Measurements from ENCODE around the gene MYRIP.

The MYRIP gene

GRCh38 chr3:40258555-40258954 is 449.1 kb downstream of the MYRIP start:
- ATAC-seq, result no peak
- TF ChIP-seq SNAI2 (CRISPR knock-in tag; IDR thresholded peaks at IDR 0.05) (no peak), ZNF8 (CRISPR knock-in tag; IDR thresholded peaks at IDR 0.05) (no peak), TOX (CRISPR knock-in tag; IDR thresholded peaks at IDR 0.05; ENCODE audit: borderline replicate concordance) (no peak), TCF4 (CRISPR knock-in tag; IDR thresholded peaks at IDR 0.05; ENCODE audit: borderline replicate concordance) (no peak), CREB5 (CRISPR knock-in tag; IDR thresholded peaks at IDR 0.05; ENCODE audit: low read depth) (no peak), ZNF565 (CRISPR knock-in tag; conservative IDR thresholded peaks at IDR 0.05; ENCODE audit: low read depth) (no peak), ZNF70 (CRISPR knock-in tag; IDR thresholded peaks at IDR 0.05) (no peak), ISL1 (CRISPR knock-in tag; IDR thresholded peaks at IDR 0.05) (no peak), ARNTL (CRISPR knock-in tag; IDR thresholded peaks at IDR 0.05; ENCODE audit: borderline replicate concordance, low read depth) (no peak), POU6F1 (CRISPR knock-in tag; IDR thresholded peaks at IDR 0.05; ENCODE audit: borderline replicate concordance, low read depth) (no peak), ZFP3 (CRISPR knock-in tag; IDR thresholded peaks at IDR 0.05) (no peak), BACH2 (CRISPR knock-in tag; IDR thresholded peaks at IDR 0.05; ENCODE audit: borderline replicate concordance) (no peak), PPARA (CRISPR knock-in tag; IDR thresholded peaks at IDR 0.05; ENCODE audit: borderline replicate concordance) (no peak), GLIS3 (CRISPR knock-in tag; IDR thresholded peaks at IDR 0.05) (no peak), OSR1 (CRISPR knock-in tag; IDR thresholded peaks at IDR 0.05) (no peak), RARB (CRISPR knock-in tag; IDR thresholded peaks at IDR 0.05) (no peak), TSHZ2 (CRISPR knock-in tag; IDR thresholded peaks at IDR 0.05) (no peak)
- TF ChIP-seq, protein P1, sequence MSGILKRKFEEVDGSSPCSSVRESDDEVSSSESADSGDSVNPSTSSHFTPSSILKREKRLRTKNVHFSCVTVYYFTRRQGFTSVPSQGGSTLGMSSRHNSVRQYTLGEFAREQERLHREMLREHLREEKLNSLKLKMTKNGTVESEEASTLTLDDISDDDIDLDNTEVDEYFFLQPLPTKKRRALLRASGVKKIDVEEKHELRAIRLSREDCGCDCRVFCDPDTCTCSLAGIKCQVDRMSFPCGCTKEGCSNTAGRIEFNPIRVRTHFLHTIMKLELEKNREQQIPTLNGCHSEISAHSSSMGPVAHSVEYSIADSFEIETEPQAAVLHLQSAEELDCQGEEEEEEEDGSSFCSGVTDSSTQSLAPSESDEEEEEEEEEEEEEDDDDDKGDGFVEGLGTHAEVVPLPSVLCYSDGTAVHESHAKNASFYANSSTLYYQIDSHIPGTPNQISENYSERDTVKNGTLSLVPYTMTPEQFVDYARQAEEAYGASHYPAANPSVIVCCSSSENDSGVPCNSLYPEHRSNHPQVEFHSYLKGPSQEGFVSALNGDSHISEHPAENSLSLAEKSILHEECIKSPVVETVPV (CRISPR knock-in tag; IDR thresholded peaks at IDR 0.05), result no peak

DNA sequence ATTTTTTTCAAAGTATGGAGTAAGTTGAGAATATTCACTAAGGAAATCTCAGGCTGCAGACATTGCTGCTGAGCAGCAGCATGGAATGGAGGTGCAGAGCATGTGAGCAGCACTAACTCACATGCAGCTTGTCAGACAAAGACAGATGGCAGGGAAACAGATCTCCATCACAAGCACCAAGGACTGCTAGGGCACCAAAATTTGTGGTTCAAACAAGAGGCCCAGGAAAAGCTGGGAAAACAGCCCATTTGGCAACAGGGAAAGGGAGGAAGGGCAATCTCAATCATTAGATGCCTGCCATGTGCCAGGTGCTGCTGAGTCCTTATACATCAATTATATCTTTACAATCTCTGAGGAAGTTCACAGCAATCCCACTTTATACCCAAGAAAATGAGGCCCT is 452.9 kb downstream of the MYRIP start:
- TF ChIP-seq POU6F1 (CRISPR knock-in tag; IDR thresholded peaks at IDR 0.05; ENCODE audit: borderline replicate concordance, low read depth) (no peak), TOX (CRISPR knock-in tag; IDR thresholded peaks at IDR 0.05; ENCODE audit: borderline replicate concordance) (no peak), PPARA (CRISPR knock-in tag; IDR thresholded peaks at IDR 0.05; ENCODE audit: borderline replicate concordance) (no peak), CSDC2 (CRISPR knock-in tag; IDR thresholded peaks at IDR 0.05) (no peak), ESRRG (CRISPR knock-in tag; IDR thresholded peaks at IDR 0.05) (no peak), SNAI2 (CRISPR knock-in tag; IDR thresholded peaks at IDR 0.05) (no peak), ZNF8 (CRISPR knock-in tag; IDR thresholded peaks at IDR 0.05) (no peak), ISL1 (CRISPR knock-in tag; IDR thresholded peaks at IDR 0.05) (no peak), BACH2 (CRISPR knock-in tag; IDR thresholded peaks at IDR 0.05; ENCODE audit: borderline replicate concordance) (no peak), GLIS3 (CRISPR knock-in tag; IDR thresholded peaks at IDR 0.05) (no peak), OSR1 (CRISPR knock-in tag; IDR thresholded peaks at IDR 0.05) (no peak), TCF4 (CRISPR knock-in tag; IDR thresholded peaks at IDR 0.05; ENCODE audit: borderline replicate concordance) (no peak)
- TF ChIP-seq, protein P2, sequence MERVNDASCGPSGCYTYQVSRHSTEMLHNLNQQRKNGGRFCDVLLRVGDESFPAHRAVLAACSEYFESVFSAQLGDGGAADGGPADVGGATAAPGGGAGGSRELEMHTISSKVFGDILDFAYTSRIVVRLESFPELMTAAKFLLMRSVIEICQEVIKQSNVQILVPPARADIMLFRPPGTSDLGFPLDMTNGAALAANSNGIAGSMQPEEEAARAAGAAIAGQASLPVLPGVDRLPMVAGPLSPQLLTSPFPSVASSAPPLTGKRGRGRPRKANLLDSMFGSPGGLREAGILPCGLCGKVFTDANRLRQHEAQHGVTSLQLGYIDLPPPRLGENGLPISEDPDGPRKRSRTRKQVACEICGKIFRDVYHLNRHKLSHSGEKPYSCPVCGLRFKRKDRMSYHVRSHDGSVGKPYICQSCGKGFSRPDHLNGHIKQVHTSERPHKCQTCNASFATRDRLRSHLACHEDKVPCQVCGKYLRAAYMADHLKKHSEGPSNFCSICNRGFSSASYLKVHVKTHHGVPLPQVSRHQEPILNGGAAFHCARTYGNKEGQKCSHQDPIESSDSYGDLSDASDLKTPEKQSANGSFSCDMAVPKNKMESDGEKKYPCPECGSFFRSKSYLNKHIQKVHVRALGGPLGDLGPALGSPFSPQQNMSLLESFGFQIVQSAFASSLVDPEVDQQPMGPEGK (CRISPR knock-in tag; IDR thresholded peaks at IDR 0.05; ENCODE audit: borderline replicate concordance), result no peak
- TF ChIP-seq, protein P1 (CRISPR knock-in tag; IDR thresholded peaks at IDR 0.05), result no peak
- no peak for ATAC-seq
